ENCODE data around the gene PRKCB.
A peak's percentile ranks its signal among the peaks of the same experiment; 100 is the strongest.

The PRKCB gene

GRCh38 chr16:23835390-23836077, at the start of gene PRKCB:
Gene PRKCB, plus strand, starts transcription at chr16:23835983.
- DNase-seq (ENCODE audit: low spot score): peak; percentile 97
- in situ Hi-C loops (cut with MboI; ENCODE audit: low sequenced_read_pairs, unreplicated experiment): no loop called here
- TF ChIP-seq CTCF (IDR thresholded peaks at IDR 0.05; ENCODE audit: borderline replicate concordance, control extremely low read depth, extremely low read depth, insufficient read depth, missing control alignments): no peak

GRCh38 chr16:23786964-23787561, 48.7 kb upstream of the PRKCB start:
- DNase-seq (ENCODE audit: low spot score): no peak
- in situ Hi-C loops (cut with MboI; ENCODE audit: low sequenced_read_pairs, unreplicated experiment): loop anchor here (25.0 kb wide), 1 partner anchor 725 kb away; no protein-coding TSS in a partner anchor
- no peak for TF ChIP-seq CTCF (IDR thresholded peaks at IDR 0.05; ENCODE audit: borderline replicate concordance, control extremely low read depth, extremely low read depth, insufficient read depth, missing control alignments)

GRCh38 chr16:23788685-23789084, 47.1 kb upstream of the PRKCB start:
- in situ Hi-C loops (cut with MboI; ENCODE audit: low sequenced_read_pairs, unreplicated experiment): loop anchor here (25.0 kb wide), 1 partner anchor 724 kb away; no protein-coding TSS in a partner anchor
- no peak for DNase-seq (ENCODE audit: low spot score)
- no peak for TF ChIP-seq CTCF (IDR thresholded peaks at IDR 0.05; ENCODE audit: borderline replicate concordance, control extremely low read depth, extremely low read depth, insufficient read depth, missing control alignments)

- no peak for DNase-seq (ENCODE audit: low spot score)
- TF ChIP-seq CTCF (IDR thresholded peaks at IDR 0.05; ENCODE audit: borderline replicate concordance, control extremely low read depth, extremely low read depth, insufficient read depth, missing control alignments): no peak
- in situ Hi-C loops (cut with MboI; ENCODE audit: low sequenced_read_pairs, unreplicated experiment): loop anchor here (25.0 kb wide), 1 partner anchor 717 kb away; no protein-coding TSS in a partner anchor
These were observed 40.4 kb upstream of the PRKCB start for GRCh38 chr16:23795378-23795777.

- TF ChIP-seq CTCF (IDR thresholded peaks at IDR 0.05; ENCODE audit: borderline replicate concordance, control extremely low read depth, extremely low read depth, insufficient read depth, missing control alignments): no peak
- DNase-seq (ENCODE audit: low spot score): no peak
- in situ Hi-C loops (cut with MboI; ENCODE audit: low sequenced_read_pairs, unreplicated experiment): loop anchor here (25.0 kb wide), 1 partner anchor 715 kb away; no protein-coding TSS in a partner anchor
These were observed 38.8 kb upstream of the PRKCB start for GRCh38 chr16:23796941-23797340.

GRCh38 chr16:23801378-23801777, 34.4 kb upstream of the PRKCB start:
- peak; percentile 92 for TF ChIP-seq CTCF (IDR thresholded peaks at IDR 0.05; ENCODE audit: borderline replicate concordance, control extremely low read depth, extremely low read depth, insufficient read depth, missing control alignments)
- peak; percentile 69 for DNase-seq (ENCODE audit: low spot score)
- in situ Hi-C loops (cut with MboI; ENCODE audit: low sequenced_read_pairs, unreplicated experiment): loop anchor here (5.0 kb wide), 1 partner anchor 211 kb away; no protein-coding TSS in a partner anchor
